22Rv1 (cell line): ENCODE data around the gene DUSP1.

ENCODE experiments used
- CTCF ChIP-seq: fragments of 450-650 bp; IDR thresholded peaks from 2 replicates; pipeline ENCODE4 v1.5.1; 2017; ENCODE audit warnings: mild to moderate bottlenecking
- ZFX ChIP-seq: fragments of 450-650 bp; IDR thresholded peaks from 2 replicates; pipeline ENCODE4 v1.6.1; 2017; ENCODE audit warnings: antibody characterized with exemption, borderline replicate concordance

- TF ChIP-seq CTCF, result no peak
- no peak for TF ChIP-seq ZFX
Observed at GRCh38 chr5:172748341-172748843, 22.6 kb downstream of the DUSP1 start.
